Neural cell (in vitro differentiated cells): ENCODE results near the gene ALG5. TPM values are rescaled to one million over a fixed set of nuclear protein-coding genes. Genes with fewer than 3 reads are reported as not detected.

Experiments
- H2AFZ ChIP-seq: fragments of 200-600, 300-800 bp; sonication (generic), shearing (Covaris generic); 2 replicates; pipeline ENCODE4 v1.6.0; 2014; ENCODE audit warnings: low read depth, mild to moderate bottlenecking, antibody characterized with exemption, low read length, moderate library complexity
- H3F3A ChIP-seq: fragments of 200-600 bp; shearing (Covaris generic); 2 replicates; pipeline ENCODE4 v1.6.1; 2016; ENCODE audit warnings: mild to moderate bottlenecking, moderate library complexity, mixed read lengths, antibody characterized with exemption, low read length; ENCODE audit not compliant: insufficient read depth, poor library complexity, severe bottlenecking
- H3K27ac ChIP-seq: fragments of 200-600, 300-800 bp; sonication (generic), shearing (Covaris generic); 2 replicates; pipeline ENCODE4 v1.5.1; 2014; ENCODE audit warnings: mild to moderate bottlenecking, low read length, moderate library complexity
- H3K27me3 ChIP-seq: fragments of 300-800, 200-600 bp; sonication (generic), shearing (Covaris generic); 2 replicates; pipeline ENCODE4 v1.6.0; 2014; ENCODE audit warnings: mild to moderate bottlenecking, low read depth, low read length, moderate library complexity; ENCODE audit not compliant: insufficient read depth
- H3K36me3 ChIP-seq: fragments of 300-800, 200-600 bp; sonication (generic), shearing (Covaris generic); 2 replicates; pipeline ENCODE4 v1.5.1; 2014; ENCODE audit warnings: mild to moderate bottlenecking, antibody characterized with exemption, low read length, moderate library complexity; ENCODE audit not compliant: insufficient read depth
- H3K4me2 ChIP-seq: fragments of 300-800, 200-600 bp; sonication (generic), shearing (Covaris generic); 2 replicates; pipeline ENCODE4 v1.6.0; 2014; ENCODE audit warnings: mild to moderate bottlenecking, low read length
- H3K4me3 ChIP-seq: fragments of 300-800, 200-600 bp; sonication (generic), shearing (Covaris generic); 2 replicates; pipeline ENCODE4 v1.5.1; 2014; ENCODE audit warnings: mild to moderate bottlenecking, low read length, moderate library complexity
- H3K79me2 ChIP-seq: fragments of 200-600 bp; shearing (Covaris generic); replicated peaks from 2 replicates; pipeline ENCODE4 v1.6.0; 2014; ENCODE audit warnings: mild to moderate bottlenecking, low read length, moderate library complexity; ENCODE audit not compliant: insufficient read depth
- H3K9ac ChIP-seq: fragments of 300-800, 200-600 bp; sonication (generic), shearing (Covaris generic); 2 replicates; pipeline ENCODE4 v1.6.1; 2016; ENCODE audit warnings: mild to moderate bottlenecking, low read length, mixed read lengths
- H3K9me2 ChIP-seq: fragments of 200-600 bp; shearing (Covaris generic); 2 replicates; pipeline ENCODE4 v1.6.1; 2016; ENCODE audit warnings: mild to moderate bottlenecking, low read length, mixed read lengths; ENCODE audit not compliant: insufficient read depth
- H3K9me3 ChIP-seq: fragments of 200-600, 300-800 bp; sonication (generic), shearing (Covaris generic); 2 replicates; pipeline ENCODE4 v1.6.1; 2016; ENCODE audit warnings: mild to moderate bottlenecking, mixed run types, low read length, moderate library complexity, mixed read lengths
- H4K20me1 ChIP-seq: fragments of 200-600 bp; shearing (Covaris generic); 2 replicates; pipeline ENCODE4 v1.6.1; 2016; ENCODE audit warnings: mild to moderate bottlenecking, mixed run types; ENCODE audit not compliant: insufficient read depth
- EP300 ChIP-seq: fragments of 450-650 bp; conservative IDR thresholded peaks from 2 replicates; pipeline ENCODE4 v1.6.1; 2014; ENCODE audit warnings: antibody characterized with exemption, mild to moderate bottlenecking, moderate library complexity; ENCODE audit not compliant: poor library complexity, severe bottlenecking
- EZH2 ChIP-seq: fragments of 200-600, 300-800 bp; shearing (Covaris generic), sonication (generic); IDR thresholded peaks from 2 replicates; pipeline ENCODE4 v1.6.1; 2014; ENCODE audit warnings: antibody characterized with exemption, low read length, borderline replicate concordance, mild to moderate bottlenecking; ENCODE audit not compliant: insufficient read depth, poor library complexity, severe bottlenecking
- MXI1 ChIP-seq: fragments of 450-650 bp; conservative IDR thresholded peaks from 2 replicates; pipeline ENCODE4 v1.6.1; 2014; ENCODE audit warnings: antibody characterized with exemption, mild to moderate bottlenecking; ENCODE audit not compliant: poor library complexity, severe bottlenecking
- POLR2AphosphoS5 ChIP-seq: IDR thresholded peaks from 2 replicates; pipeline ENCODE4 v1.6.1; 2012
- RAD21 ChIP-seq: fragments of 450-650 bp; conservative IDR thresholded peaks from 2 replicates; pipeline ENCODE4 v1.6.1; 2014; ENCODE audit warnings: antibody characterized with exemption, mild to moderate bottlenecking, moderate library complexity
- SMC3 ChIP-seq: fragments of 450-650 bp; conservative IDR thresholded peaks from 2 replicates; pipeline ENCODE4 v1.6.1; 2014; ENCODE audit warnings: antibody characterized with exemption, mild to moderate bottlenecking, moderate library complexity; ENCODE audit not compliant: poor library complexity
- TAF1 ChIP-seq: IDR thresholded peaks from 2 replicates; pipeline ENCODE4 v1.6.1; 2012; ENCODE audit warnings: low read depth
- polyA plus RNA-seq: library from polyadenylated mRNA; depleted of rRNA; stranded (reverse); fragments of >200 nt; gene quantifications from 2 replicates; pipeline ENCODE4 v1.2.3, GENCODE V29; 2014
- TF ChIP-seq, protein P1 (sequence below): IDR thresholded peaks from 2 replicates; pipeline ENCODE4 v1.6.1; 2012; ENCODE audit warnings: borderline replicate concordance
- TF ChIP-seq, protein P2 (sequence below): fragments of 450-650 bp; IDR thresholded peaks from 2 replicates; pipeline ENCODE4 v1.5.1; 2014; ENCODE audit warnings: antibody characterized with exemption, mild to moderate bottlenecking, moderate library complexity; ENCODE audit not compliant: poor library complexity, severe bottlenecking

The ALG5 gene
- polyA plus RNA-seq, 1 donor from 2014 or later, result 63.0 TPM

DNA sequence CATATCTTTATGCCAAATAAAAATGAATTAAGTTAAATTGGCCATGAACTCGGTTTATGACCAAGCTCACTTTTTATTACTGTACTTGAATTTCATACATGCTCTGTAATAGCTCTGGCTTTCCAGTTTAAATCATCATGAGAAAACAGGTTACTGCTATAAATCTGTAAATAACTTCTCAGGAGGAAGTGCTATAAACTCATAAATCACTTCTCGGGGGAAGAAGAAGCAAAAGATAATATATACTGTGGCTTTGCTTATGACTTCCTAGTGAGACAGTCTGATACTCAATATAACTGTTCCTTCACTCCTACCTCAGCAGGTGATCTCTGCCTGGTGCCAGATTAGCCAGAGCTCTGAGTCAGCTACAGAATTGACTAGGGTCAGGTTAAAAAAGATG lies 47.9 kb upstream of the ALG5 start:
- Histone ChIP-seq H4K20me1 (no peaks in the 10 kb centered on the region), H3K79me2 (peaks cover 37% of the 10 kb centered on the region), H3K9ac (no peak overlapping the region), H3F3A (no peaks in the 10 kb centered on the region), H3K9me3 (no peaks in the 10 kb centered on the region), H3K9me2 (no peaks in the 10 kb centered on the region), H3K4me2 (no peak overlapping the region), H3K4me3 (no peak overlapping the region), H3K36me3 (peaks cover under 1% of the 10 kb centered on the region), H3K27me3 (no peaks in the 10 kb centered on the region), H2AFZ (no peak overlapping the region), H3K27ac (no peak overlapping the region)
- TF ChIP-seq POLR2AphosphoS5 (no peak), EZH2 (no peak), EP300 (no peak), MXI1 (no peak), TAF1 (no peak)
- TF ChIP-seq, protein P1, sequence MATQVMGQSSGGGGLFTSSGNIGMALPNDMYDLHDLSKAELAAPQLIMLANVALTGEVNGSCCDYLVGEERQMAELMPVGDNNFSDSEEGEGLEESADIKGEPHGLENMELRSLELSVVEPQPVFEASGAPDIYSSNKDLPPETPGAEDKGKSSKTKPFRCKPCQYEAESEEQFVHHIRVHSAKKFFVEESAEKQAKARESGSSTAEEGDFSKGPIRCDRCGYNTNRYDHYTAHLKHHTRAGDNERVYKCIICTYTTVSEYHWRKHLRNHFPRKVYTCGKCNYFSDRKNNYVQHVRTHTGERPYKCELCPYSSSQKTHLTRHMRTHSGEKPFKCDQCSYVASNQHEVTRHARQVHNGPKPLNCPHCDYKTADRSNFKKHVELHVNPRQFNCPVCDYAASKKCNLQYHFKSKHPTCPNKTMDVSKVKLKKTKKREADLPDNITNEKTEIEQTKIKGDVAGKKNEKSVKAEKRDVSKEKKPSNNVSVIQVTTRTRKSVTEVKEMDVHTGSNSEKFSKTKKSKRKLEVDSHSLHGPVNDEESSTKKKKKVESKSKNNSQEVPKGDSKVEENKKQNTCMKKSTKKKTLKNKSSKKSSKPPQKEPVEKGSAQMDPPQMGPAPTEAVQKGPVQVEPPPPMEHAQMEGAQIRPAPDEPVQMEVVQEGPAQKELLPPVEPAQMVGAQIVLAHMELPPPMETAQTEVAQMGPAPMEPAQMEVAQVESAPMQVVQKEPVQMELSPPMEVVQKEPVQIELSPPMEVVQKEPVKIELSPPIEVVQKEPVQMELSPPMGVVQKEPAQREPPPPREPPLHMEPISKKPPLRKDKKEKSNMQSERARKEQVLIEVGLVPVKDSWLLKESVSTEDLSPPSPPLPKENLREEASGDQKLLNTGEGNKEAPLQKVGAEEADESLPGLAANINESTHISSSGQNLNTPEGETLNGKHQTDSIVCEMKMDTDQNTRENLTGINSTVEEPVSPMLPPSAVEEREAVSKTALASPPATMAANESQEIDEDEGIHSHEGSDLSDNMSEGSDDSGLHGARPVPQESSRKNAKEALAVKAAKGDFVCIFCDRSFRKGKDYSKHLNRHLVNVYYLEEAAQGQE, result no peak
- TF ChIP-seq, protein P2, sequence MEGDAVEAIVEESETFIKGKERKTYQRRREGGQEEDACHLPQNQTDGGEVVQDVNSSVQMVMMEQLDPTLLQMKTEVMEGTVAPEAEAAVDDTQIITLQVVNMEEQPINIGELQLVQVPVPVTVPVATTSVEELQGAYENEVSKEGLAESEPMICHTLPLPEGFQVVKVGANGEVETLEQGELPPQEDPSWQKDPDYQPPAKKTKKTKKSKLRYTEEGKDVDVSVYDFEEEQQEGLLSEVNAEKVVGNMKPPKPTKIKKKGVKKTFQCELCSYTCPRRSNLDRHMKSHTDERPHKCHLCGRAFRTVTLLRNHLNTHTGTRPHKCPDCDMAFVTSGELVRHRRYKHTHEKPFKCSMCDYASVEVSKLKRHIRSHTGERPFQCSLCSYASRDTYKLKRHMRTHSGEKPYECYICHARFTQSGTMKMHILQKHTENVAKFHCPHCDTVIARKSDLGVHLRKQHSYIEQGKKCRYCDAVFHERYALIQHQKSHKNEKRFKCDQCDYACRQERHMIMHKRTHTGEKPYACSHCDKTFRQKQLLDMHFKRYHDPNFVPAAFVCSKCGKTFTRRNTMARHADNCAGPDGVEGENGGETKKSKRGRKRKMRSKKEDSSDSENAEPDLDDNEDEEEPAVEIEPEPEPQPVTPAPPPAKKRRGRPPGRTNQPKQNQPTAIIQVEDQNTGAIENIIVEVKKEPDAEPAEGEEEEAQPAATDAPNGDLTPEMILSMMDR, result no peak

GRCh38 chr13:37046062-37046461 lies 46.9 kb upstream of the ALG5 start:
- Histone ChIP-seq H3F3A (no peaks in the 10 kb centered on the region), H3K4me3 (no peak overlapping the region), H3K36me3 (peaks cover 8% of the 10 kb centered on the region), H3K27ac (no peak overlapping the region), H3K9me3 (no peaks in the 10 kb centered on the region), H3K9ac (no peak overlapping the region), H3K9me2 (no peaks in the 10 kb centered on the region), H4K20me1 (no peaks in the 10 kb centered on the region), H3K79me2 (peaks cover 27% of the 10 kb centered on the region), H3K27me3 (no peaks in the 10 kb centered on the region), H3K4me2 (no peak overlapping the region), H2AFZ (no peak overlapping the region)
- TF ChIP-seq, protein P2, result no peak
- TF ChIP-seq POLR2AphosphoS5 (no peak), RAD21 (no peak), MXI1 (no peak), TAF1 (no peak), EZH2 (no peak), SMC3 (no peak), EP300 (no peak)
- TF ChIP-seq, protein P1, result no peak
